Measurements from ENCODE around the gene CNTLN.

The CNTLN gene

GRCh38 chr9:17490110-17490509 is 355.3 kb downstream of the CNTLN start:
- no peak for TF ChIP-seq CTCF (IDR thresholded peaks at IDR 0.05; ENCODE audit: insufficient read depth, missing control alignments)
- FAIRE-seq, result no peak
- no peak for DNase-seq (ENCODE audit: insufficient read length, low spot score)

GRCh38 chr9:17491780-17492179 is 356.9 kb downstream of the CNTLN start:
- DNase-seq (ENCODE audit: insufficient read length, low spot score), result no peak
- no peak for FAIRE-seq
- no peak for TF ChIP-seq CTCF (IDR thresholded peaks at IDR 0.05; ENCODE audit: insufficient read depth, missing control alignments)

- TF ChIP-seq CTCF (IDR thresholded peaks at IDR 0.05; ENCODE audit: insufficient read depth, missing control alignments), result no peak
- DNase-seq (ENCODE audit: insufficient read length, low spot score), result no peak
- FAIRE-seq, result no peak
Observed at GRCh38 chr9:17503196-17503595, 368.4 kb downstream of the CNTLN start.

- TF ChIP-seq CTCF (IDR thresholded peaks at IDR 0.05; ENCODE audit: insufficient read depth, missing control alignments), result no peak
Observed at GRCh38 chr9:17509151-17509550, 374.3 kb downstream of the CNTLN start.

DNA sequence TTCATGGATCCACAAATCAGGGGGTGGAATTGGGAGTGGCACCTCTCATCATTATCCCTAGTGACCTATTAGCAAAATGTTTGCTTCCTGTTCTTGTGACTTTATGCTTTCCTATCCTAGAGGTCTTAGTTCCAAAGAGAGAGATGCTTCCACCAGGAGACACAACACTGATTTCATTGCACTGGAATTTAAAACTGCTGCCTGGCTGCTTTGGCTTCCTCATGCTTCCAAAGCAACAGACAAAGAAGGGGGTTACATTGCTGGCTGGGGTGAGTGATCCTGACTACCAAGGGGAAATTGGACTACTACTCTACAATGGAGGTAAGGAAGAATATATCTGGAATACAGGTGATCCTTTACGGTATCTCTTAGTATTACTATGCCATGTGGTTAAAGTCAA is 374.9 kb downstream of the CNTLN start:
- no peak for FAIRE-seq
- no peak for TF ChIP-seq CTCF (IDR thresholded peaks at IDR 0.05; ENCODE audit: insufficient read depth, missing control alignments)
- DNase-seq (ENCODE audit: insufficient read length, low spot score), result no peak

More at GRCh38 chr9:17509151-17509550, 374.3 kb downstream of the CNTLN start:
- DNase-seq (ENCODE audit: insufficient read length, low spot score) (no peak), FAIRE-seq (no peak)

- no peak for FAIRE-seq
- no peak for DNase-seq (ENCODE audit: insufficient read length, low spot score)
- TF ChIP-seq CTCF (IDR thresholded peaks at IDR 0.05; ENCODE audit: insufficient read depth, missing control alignments), result no peak
Observed at GRCh38 chr9:17519761-17520160, 384.9 kb downstream of the CNTLN start.

GRCh38 chr9:17520268-17521064 is 385.6 kb downstream of the CNTLN start:
- TF ChIP-seq CTCF (IDR thresholded peaks at IDR 0.05; ENCODE audit: insufficient read depth, missing control alignments), result no peak
- DNase-seq (ENCODE audit: insufficient read length, low spot score) (no peak), FAIRE-seq (no peak)
